T-helper 2 cell treated with Interferon-gamma antibody and Interleukin-4, amounts not matched to agents 5 μg/mL and 100 μg/mL, for 36 hours (primary cell): ENCODE data around the gene GLTP.
A peak's percentile ranks its signal among the peaks of the same experiment; 100 is the strongest.

Source experiments
- DNase-seq: peaks from one replicate; pipeline ENCODE4 v3.0.0; 2021; ENCODE audit warnings: low spot score
- H3K27ac Mint-ChIP-seq: one replicate; pipeline ENCODE4 v1.8.0; 2021; ENCODE audit warnings: mild to moderate bottlenecking, mixed read lengths
- H3K27me3 Mint-ChIP-seq: one replicate; pipeline ENCODE4 v1.8.0; 2021; ENCODE audit warnings: low read depth, mixed read lengths
- H3K36me3 Mint-ChIP-seq: one replicate; pipeline ENCODE4 v1.8.0; 2021; ENCODE audit warnings: low read depth, mixed read lengths
- H3K4me1 Mint-ChIP-seq: one replicate; pipeline ENCODE4 v1.8.0; 2021; ENCODE audit warnings: low read depth, mixed read lengths
- H3K4me3 Mint-ChIP-seq: one replicate; pipeline ENCODE4 v1.8.0; 2022; ENCODE audit warnings: mild to moderate bottlenecking, moderate library complexity, mixed read lengths
- H3K9me3 Mint-ChIP-seq: one replicate; pipeline ENCODE4 v1.8.0; 2021; ENCODE audit warnings: mixed read lengths

The GLTP gene

DNA sequence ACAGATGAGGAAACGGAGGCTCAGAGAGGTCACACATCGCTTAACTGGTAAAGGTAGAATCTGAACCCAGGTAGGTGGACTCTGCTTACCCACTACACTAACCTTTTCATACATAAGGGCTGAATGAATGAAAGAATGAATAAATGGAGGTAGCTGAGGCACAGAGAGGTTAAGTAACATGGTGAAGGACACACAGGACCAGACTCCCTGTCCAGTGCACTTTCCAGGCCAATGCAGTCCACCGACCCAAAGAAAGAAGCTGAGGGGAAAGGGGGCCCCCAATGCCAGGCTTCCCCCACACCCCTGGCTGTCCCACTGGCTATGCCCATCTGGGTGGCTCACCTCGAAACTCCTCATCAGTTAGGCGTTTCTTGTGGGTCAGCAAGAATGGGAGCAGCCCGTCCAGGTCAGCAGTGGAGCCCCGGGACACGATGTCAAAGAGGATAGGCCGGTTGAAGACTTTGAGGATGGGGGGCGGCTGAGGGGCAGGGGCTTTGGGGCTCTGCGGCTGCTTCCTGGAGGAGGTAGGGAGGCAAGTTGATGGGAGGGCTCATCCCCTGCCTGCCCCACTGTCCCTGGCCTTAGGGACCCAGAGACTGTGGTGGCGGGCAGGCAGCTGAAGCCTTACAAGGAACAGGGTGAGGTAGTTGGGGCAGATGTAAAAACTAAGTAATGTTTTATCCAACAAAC lies 72.2 kb downstream of the GLTP start:
- Mint-ChIP-seq H3K27ac (no peak overlapping the region), H3K4me1 (no peaks in the 10 kb centered on the region), H3K4me3 (no peak overlapping the region), H3K9me3 (no peaks in the 10 kb centered on the region), H3K27me3 (no peaks in the 10 kb centered on the region), H3K36me3 (no peaks in the 10 kb centered on the region)
- DNase-seq = no peak

DNA sequence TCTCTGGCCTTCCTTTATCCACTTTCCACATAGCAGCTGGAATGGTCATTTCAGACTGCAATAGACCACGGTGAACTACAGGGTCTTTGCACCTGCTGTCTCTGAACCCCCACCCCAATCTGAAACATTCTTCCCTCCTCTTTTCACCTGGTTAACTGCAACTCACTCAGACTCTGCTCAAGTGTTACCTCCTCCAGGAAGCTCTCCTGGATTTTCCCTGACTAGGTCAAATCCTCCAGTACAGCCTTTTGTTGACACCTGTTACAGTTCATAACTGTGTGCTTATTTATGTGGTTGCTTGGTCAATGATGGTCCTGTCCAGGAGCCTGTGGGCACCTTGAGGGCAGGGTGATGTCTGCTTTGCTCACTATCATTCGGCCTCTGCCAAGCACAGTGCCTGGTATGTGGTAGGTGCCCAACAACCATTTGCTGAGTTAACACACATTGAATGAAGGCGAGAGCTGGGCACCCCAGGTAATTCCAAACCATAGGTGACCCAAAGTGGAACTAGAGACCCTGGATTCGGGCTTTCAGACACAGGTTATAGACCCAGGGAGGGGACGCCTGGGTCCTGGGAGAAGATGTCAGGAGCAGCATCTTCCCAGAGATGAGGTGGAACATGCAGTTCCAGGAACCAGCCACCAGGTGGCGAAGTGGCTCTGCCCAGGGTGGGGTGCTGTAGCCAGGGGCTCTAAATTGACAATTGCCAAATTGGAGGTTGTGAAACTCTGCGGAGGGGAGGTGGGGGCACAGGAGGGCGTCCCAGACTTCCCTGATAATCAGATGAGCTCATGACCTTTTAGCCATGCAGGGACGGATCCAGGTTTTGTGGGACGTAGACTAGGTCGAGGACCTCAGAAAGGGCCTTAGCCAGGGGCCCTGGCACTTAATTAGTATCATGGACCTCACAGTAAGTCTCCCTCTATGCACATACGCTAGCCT lies 75.2 kb downstream of the GLTP start:
- Mint-ChIP-seq H3K4me3 (no peak overlapping the region), H3K27ac (no peak overlapping the region), H3K36me3 (no peaks in the 10 kb centered on the region), H3K9me3 (no peaks in the 10 kb centered on the region), H3K27me3 (no peaks in the 10 kb centered on the region), H3K4me1 (no peaks in the 10 kb centered on the region)
- peak; percentile 50 for DNase-seq

DNA sequence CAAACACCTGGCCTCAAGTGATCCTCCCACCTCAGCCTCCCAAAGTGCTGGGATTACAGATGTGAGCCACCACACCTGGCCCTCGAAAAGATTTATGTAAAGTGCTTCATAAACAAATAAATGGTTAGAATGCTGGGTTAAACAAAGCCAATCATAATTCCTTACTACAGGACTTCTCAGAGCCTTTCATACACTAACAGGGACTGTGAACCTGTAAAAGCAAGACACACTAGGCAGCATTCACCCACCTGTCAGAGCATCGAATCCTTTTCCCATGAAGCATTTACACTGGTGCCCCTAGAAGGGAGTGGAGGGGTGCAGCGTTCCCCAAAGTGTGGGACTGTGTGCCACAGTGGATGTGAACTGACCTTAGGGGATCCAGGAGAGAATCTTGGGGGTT lies 76.7 kb downstream of the GLTP start:
- Mint-ChIP-seq H3K36me3 (no peaks in the 10 kb centered on the region), H3K27me3 (no peaks in the 10 kb centered on the region), H3K9me3 (no peaks in the 10 kb centered on the region), H3K27ac (no peak overlapping the region), H3K4me1 (no peaks in the 10 kb centered on the region), H3K4me3 (no peak overlapping the region)
- DNase-seq = no peak

DNA sequence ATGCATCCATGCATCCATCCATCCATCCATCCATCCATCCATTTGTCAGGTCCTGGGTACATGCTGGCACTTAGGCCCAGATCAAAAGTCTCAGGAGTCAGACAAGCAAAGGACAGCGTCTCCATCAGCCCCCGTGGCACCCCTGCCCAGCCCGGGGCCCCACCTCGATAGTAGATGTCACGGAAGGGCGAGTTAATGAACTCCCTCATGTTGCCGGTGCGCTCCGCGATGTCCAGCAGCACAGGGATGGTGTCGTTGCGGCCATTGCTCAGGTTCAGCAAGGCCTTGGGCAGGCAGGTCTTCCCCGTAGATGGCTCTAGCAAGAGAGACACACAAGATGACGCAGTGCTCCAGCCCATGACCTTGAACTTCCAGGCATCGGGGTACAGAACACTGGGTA lies 77.5 kb downstream of the GLTP start:
- H3K27ac Mint-ChIP-seq = no peak overlapping the region
- H3K36me3 Mint-ChIP-seq = no peaks in the 10 kb centered on the region
- no peaks in the 10 kb centered on the region for H3K4me1 Mint-ChIP-seq
- H3K27me3 Mint-ChIP-seq = no peaks in the 10 kb centered on the region
- H3K4me3 Mint-ChIP-seq = no peak overlapping the region
- H3K9me3 Mint-ChIP-seq = no peaks in the 10 kb centered on the region
- DNase-seq = no peak
